Heart right ventricle (tissue), 16 donors: Measurements from ENCODE around the gene CHIT1. TPM values are rescaled to one million over a fixed set of nuclear protein-coding genes. Genes with fewer than 3 reads are reported as not detected.

Experiments used
- ATAC-seq, 8 donors: fragments of 200-7000 bp; cut with Tn5 transposase; one replicate each; pipeline ENCODE4 v1.9.1; 2020; ENCODE audit warnings: mild to moderate bottlenecking in 8 of 8, moderate library complexity in 8 of 8, moderate number of reproducible peaks in 1 of 8
- DNase-seq, 2 donors: peaks; one replicate each; pipeline ENCODE4 v3.0.0-alpha.2; 2020
- H3K27ac ChIP-seq, 10 donors: fragments of 200-600 bp; sonication (generic) in 2 of 10; one replicate each; pipeline versions ENCODE4 v1.5.0 to v1.8.0; 2020 to 2022; ENCODE audit warnings: mild to moderate bottlenecking in 3 of 10
- H3K27me3 ChIP-seq, 7 donors: fragments of 200-600 bp; one replicate each; pipeline ENCODE4 v1.8.0; 2021 to 2022; ENCODE audit warnings: mild to moderate bottlenecking in 2 of 7
- H3K36me3 ChIP-seq, 9 donors: fragments of 200-600 bp; sonication (generic) in 1 of 9; one replicate each; pipeline versions ENCODE4 v1.5.0 to v1.8.0; 2020 to 2022; ENCODE audit warnings: mild to moderate bottlenecking in 2 of 9
- H3K4me1 ChIP-seq, 9 donors: fragments of 200-600 bp; sonication (generic) in 1 of 9; one replicate each; pipeline versions ENCODE4 v1.5.0 to v1.8.0; 2020 to 2022; ENCODE audit warnings: mild to moderate bottlenecking in 4 of 9
- H3K4me3 ChIP-seq, 10 donors: fragments of 200-600 bp; sonication (generic) in 2 of 10; one replicate each; pipeline versions ENCODE4 v1.5.0 to v1.8.0; 2020 to 2022; ENCODE audit warnings: mild to moderate bottlenecking in 7 of 10, moderate library complexity in 2 of 10
- H3K9me3 ChIP-seq, 11 donors: fragments of 200-600 bp in 10 of 11; sonication (generic) in 2 of 11; one replicate each; pipeline versions ENCODE4 v1.5.0 to v1.8.0; 2013 to 2022; ENCODE audit warnings: mild to moderate bottlenecking in 2 of 11, control low read depth in 1 of 11, moderate library complexity in 1 of 11
- CTCF ChIP-seq, 9 donors: fragments of 200-600 bp; sonication (generic) in 2 of 9; IDR thresholded peaks; one replicate each; pipeline versions ENCODE4 v1.5.0 to v1.8.0; 2021 to 2022; ENCODE audit warnings: antibody characterized with exemption in 9 of 9, mild to moderate bottlenecking in 5 of 9, moderate library complexity in 1 of 9
- WGBS, 2 donors: extraction: QIAGEN DNeasy Blood & Tissue Kit; methylation state at CpG; one replicate each; pipeline ENCODE4 v1.1.7; 2013; ENCODE audit warnings: inconsistent platforms in 1 of 2; 5-methylcytosine and 5-hydroxymethylcytosine counted together
- intact Hi-C, 10 donors: fragments of 100-400 bp; cut with DNase I; formaldehyde crosslinking; loops; one replicate each; pipeline versions ENCODE4 v1.11.1 to v1.14.2; 2022
- polyA plus RNA-seq, 2 donors: library from polyadenylated mRNA; stranded (reverse); fragments of 200-250 nt; gene quantifications; one replicate each; pipeline ENCODE4 v1.2.3, GENCODE V29; 2013
- total RNA-seq, 10 donors: library from RNA; stranded (reverse); fragmentation: NEBNext Ultra II Directional in 3 of 10; extraction: Animal tissue kit (Norgen Biotek cat#: 25700) in 3 of 10; gene quantifications; one replicate each; pipeline versions ENCODE4 v1.2.1 to v1.2.4, GENCODE V29; 2021 to 2023
- donor health status: Arrhythmogenic right ventricular cardiomyopathy.
- donor health status: ischemic (EF 13 %, LVEDD 7.1; RV severe dilation, severe dysfunction).
- donor health status: healthy with polysubstance abuse.
- donor health status: DM: no; HTN: yes; CAD: no.
- donor health status: DM: no; HTN: no; CAD: no.
- donor health status: ischemic (EF 25% LVEDD 6.9; RV normal size, moderate dysfunction).
- donor health status: ischemic (EF 25% LVEDD 5.7; RV mildly dilated, moderate dysfunction).
- donor health status: healthy.
- donor health status: DM: yes; HTN: yes; CAD: no.
- donor health status: Ischemic cardiomyopathy.
- donor health status: ischemic (EF 35%, LVEDD 5.7; RV mildly dilated, moderate dysfunction).
- donor health status: nonischemic (EF 11% LVEDD 7.7; RV severe dilation, severe dysfunction).
- donor health status: DM: yes; HTN: yes; CAD: no.
- donor health status: PGD.
- donor health status: ischemic (EF 29% LVEDD 5.4; RV normal size, mild dysfunction).
- donor health status: nonischemic (EF 23%, LVEDD 6.1; RV moderate dilation, normal function).

CHIT1 gene
- total and polyA plus RNA-seq, 12 donors, result 0.05 to 1.3 (median 0.28) TPM; not detected in 6

DNA sequence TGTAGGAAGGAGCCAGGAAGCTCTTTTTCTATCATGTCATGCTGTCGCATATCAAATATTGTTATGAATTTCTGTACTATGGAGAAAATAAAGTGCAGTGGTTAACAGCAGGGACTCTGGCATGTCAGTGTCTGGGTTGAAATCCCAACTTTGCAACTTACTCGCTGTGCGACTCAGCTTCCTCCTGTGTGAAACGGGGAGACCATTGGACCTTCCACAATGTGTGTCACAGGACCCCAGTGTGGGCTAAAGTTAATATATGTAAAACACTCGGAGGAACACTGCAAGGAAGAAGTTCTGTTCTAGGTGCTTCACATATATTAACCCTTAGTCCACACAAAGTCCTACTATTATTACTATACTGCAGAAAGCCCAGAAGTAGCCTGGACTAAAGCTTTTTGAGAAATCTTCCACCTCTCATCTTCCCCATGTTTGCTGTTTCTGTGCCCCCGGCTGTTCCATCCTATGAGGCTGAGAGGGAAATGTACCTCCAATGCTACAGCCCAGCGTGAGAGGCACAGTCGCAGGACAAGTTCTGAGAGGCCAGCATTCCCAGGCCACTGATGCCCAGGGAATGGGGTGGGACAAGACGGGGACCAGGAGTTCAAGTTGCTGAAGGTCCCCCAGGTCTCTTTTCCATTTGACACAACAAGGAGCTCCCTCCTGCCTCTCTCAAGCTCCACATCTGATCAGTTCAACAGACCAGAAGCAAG, 1.9 kb downstream of the CHIT1 start:
- Histone ChIP-seq H3K36me3 (no peaks in the 10 kb centered on the region), H3K27ac (no peak overlapping the region), H3K9me3 (no peaks in the 10 kb centered on the region), H3K4me1 (no peaks in the 10 kb centered on the region), H3K4me3 (no peak overlapping the region), H3K27me3 (peaks cover 0 to 40% (median 19%) of the 10 kb centered on the region in 7 donors)
- 87 to 89% methylated on average over 9 of the region's 9 CpGs for WGBS, 2 donors
- intact Hi-C loops, result no loop called here
- ATAC-seq (no peak), DNase-seq (no peak)
- no peak for TF ChIP-seq CTCF (IDR thresholded peaks at IDR 0.05)

DNA sequence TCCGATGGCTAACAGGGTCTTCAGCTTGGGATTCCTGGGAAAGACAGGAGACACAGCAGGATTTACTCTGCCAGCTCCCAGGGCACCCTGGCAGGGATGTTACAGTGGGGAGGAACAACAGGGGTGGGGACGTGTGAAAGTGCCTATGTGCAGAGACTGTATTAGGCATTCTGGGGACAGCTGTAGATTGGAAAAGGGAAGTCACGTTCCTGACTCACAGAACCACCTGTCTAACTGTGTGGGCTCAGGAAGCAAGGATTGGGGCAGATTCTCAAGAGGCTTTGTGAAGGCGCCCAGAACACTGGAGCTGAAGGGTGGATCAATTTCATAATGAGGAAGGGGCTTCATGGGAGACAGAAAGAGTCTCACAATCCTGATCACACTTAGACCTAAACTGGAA, 4.4 kb downstream of the CHIT1 start:
- Histone ChIP-seq H3K27me3 (peaks cover 0 to 28% (median 19%) of the 10 kb centered on the region in 7 donors), H3K27ac (no peak overlapping the region)
- TF ChIP-seq CTCF (IDR thresholded peaks at IDR 0.05), result no peak

GRCh38 chr1:203223012-203223775, 6.3 kb downstream of the CHIT1 start:
- H3K27ac ChIP-seq, result no peak overlapping the region
- no peak for TF ChIP-seq CTCF (IDR thresholded peaks at IDR 0.05)
- H3K27me3 ChIP-seq, result peaks cover 0 to 26% (median 14%) of the 10 kb centered on the region in 7 donors
- DNase-seq, result no peak
- intact Hi-C loops, result no loop called here
- H3K9me3 ChIP-seq, result no peaks in the 10 kb centered on the region
- ATAC-seq, result no peak
- no peaks in the 10 kb centered on the region for H3K36me3 ChIP-seq
- no peaks in the 10 kb centered on the region for H3K4me1 ChIP-seq
- 84 to 88% methylated on average over 18 of the region's 18 CpGs for whole genome bisulfite sequencing, 2 donors
- no peak overlapping the region for H3K4me3 ChIP-seq

More for the DNA sequence above, 4.4 kb downstream of the CHIT1 start:
- Histone ChIP-seq H3K4me3 (no peak overlapping the region), H3K4me1 (no peaks in the 10 kb centered on the region), H3K36me3 (no peaks in the 10 kb centered on the region), H3K9me3 (no peaks in the 10 kb centered on the region)
- intact Hi-C loops, result no loop called here
- ATAC-seq (no peak), DNase-seq (no peak)
- 63 to 78% methylated on average over 4 of the region's 4 CpGs for WGBS, 2 donors

DNA sequence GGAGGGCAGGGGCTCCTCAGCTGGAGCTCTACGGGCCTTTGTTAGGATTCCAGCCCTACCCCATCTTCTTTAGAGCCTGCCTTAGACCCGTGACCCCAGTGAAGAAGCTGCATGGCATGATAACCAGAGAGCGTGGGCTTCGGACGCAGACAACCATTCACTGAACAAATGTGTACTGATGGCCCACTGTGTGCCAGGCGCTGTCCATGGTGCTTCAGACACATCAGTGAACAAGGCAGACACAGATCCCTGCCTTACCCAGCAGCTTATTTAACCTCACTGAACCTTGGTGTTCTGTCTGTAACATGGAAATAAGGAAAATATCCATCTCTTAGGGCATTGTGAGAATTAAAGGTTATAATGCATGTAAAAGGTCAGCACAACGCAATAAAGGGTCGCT, 9.5 kb downstream of the CHIT1 start:
- intact Hi-C loops, result loop anchor here in 3 of 10 donors (1.0 to 5.0 kb wide), 3 partner anchors 98 to 180 kb away; no protein-coding TSS in a partner anchor
- H3K36me3 ChIP-seq, result no peaks in the 10 kb centered on the region
- WGBS, 2 donors, result 76 to 79% methylated on average over 8 of the region's 8 CpGs
- no peak for DNase-seq
- no peak for TF ChIP-seq CTCF (IDR thresholded peaks at IDR 0.05)
- H3K27me3 ChIP-seq, result peaks cover 0 to 34% (median 19%) of the 10 kb centered on the region in 7 donors
- H3K9me3 ChIP-seq, result no peaks in the 10 kb centered on the region
- peaks cover 0 to 13% (median 0%) of the 10 kb centered on the region in 9 donors for H3K4me1 ChIP-seq
- H3K27ac ChIP-seq, result no peak overlapping the region
- H3K4me3 ChIP-seq, result no peak overlapping the region
- ATAC-seq, result no peak
